ENCODE data around the gene FGF22.

FGF22 gene

GRCh38 chr19:640161-640558 lies 481 bp downstream of the FGF22 start:
- Mint-ChIP-seq H3K27me3 (no peaks in the 10 kb centered on the region), H3K27ac (no peak overlapping the region), H3K4me3 (no peak overlapping the region), H3K4me1 (ENCODE audit: low read depth) (peaks cover 9% of the 10 kb centered on the region), H3K36me3 (ENCODE audit: low read depth) (peaks cover 17% of the 10 kb centered on the region), H3K9me3 (no peaks in the 10 kb centered on the region)
- no peak for DNase-seq

GRCh38 chr19:640606-641189 lies 1.0 kb downstream of the FGF22 start:
- no peaks in the 10 kb centered on the region for H3K9me3 Mint-ChIP-seq
- DNase-seq: no peak
- H3K27ac Mint-ChIP-seq: no peak overlapping the region
- peaks cover 9% of the 10 kb centered on the region for H3K4me1 Mint-ChIP-seq (ENCODE audit: low read depth)
- no peak overlapping the region for H3K4me3 Mint-ChIP-seq
- H3K27me3 Mint-ChIP-seq: no peaks in the 10 kb centered on the region
- peaks cover 21% of the 10 kb centered on the region for H3K36me3 Mint-ChIP-seq (ENCODE audit: low read depth)

GRCh38 chr19:641702-642101 lies 2.0 kb downstream of the FGF22 start:
- Mint-ChIP-seq H3K27me3 (no peaks in the 10 kb centered on the region), H3K36me3 (ENCODE audit: low read depth) (peaks cover 29% of the 10 kb centered on the region), H3K4me3 (no peak overlapping the region), H3K4me1 (ENCODE audit: low read depth) (peaks cover 9% of the 10 kb centered on the region), H3K9me3 (no peaks in the 10 kb centered on the region), H3K27ac (no peak overlapping the region)
- no peak for DNase-seq

GRCh38 chr19:642767-643727 lies 3.4 kb downstream of the FGF22 start:
- DNase-seq: no peak
- H3K27me3 Mint-ChIP-seq: no peaks in the 10 kb centered on the region
- H3K27ac Mint-ChIP-seq: peak overlapping the region; percentile 44
- H3K4me3 Mint-ChIP-seq: no peak overlapping the region
- no peaks in the 10 kb centered on the region for H3K9me3 Mint-ChIP-seq
- peaks cover 38% of the 10 kb centered on the region for H3K36me3 Mint-ChIP-seq (ENCODE audit: low read depth)
- H3K4me1 Mint-ChIP-seq (ENCODE audit: low read depth): peaks cover 6% of the 10 kb centered on the region

GRCh38 chr19:643736-644135 lies 4.1 kb downstream of the FGF22 start:
- DNase-seq: no peak
- Mint-ChIP-seq H3K27me3 (no peaks in the 10 kb centered on the region), H3K36me3 (ENCODE audit: low read depth) (peaks cover 42% of the 10 kb centered on the region), H3K4me1 (ENCODE audit: low read depth) (peaks cover 6% of the 10 kb centered on the region), H3K27ac (no peak overlapping the region), H3K9me3 (no peaks in the 10 kb centered on the region), H3K4me3 (no peak overlapping the region)

GRCh38 chr19:644363-644762 lies 4.7 kb downstream of the FGF22 start:
- Mint-ChIP-seq H3K36me3 (ENCODE audit: low read depth) (peaks cover 47% of the 10 kb centered on the region), H3K27ac (no peak overlapping the region), H3K4me3 (no peak overlapping the region), H3K27me3 (no peaks in the 10 kb centered on the region), H3K4me1 (ENCODE audit: low read depth) (peaks cover 1% of the 10 kb centered on the region), H3K9me3 (no peaks in the 10 kb centered on the region)
- no peak for DNase-seq

- Mint-ChIP-seq H3K36me3 (ENCODE audit: low read depth) (peaks cover 49% of the 10 kb centered on the region), H3K9me3 (no peaks in the 10 kb centered on the region), H3K4me1 (ENCODE audit: low read depth) (no peaks in the 10 kb centered on the region), H3K27me3 (no peaks in the 10 kb centered on the region), H3K27ac (no peak overlapping the region), H3K4me3 (no peak overlapping the region)
- no peak for DNase-seq
These were observed 5.1 kb downstream of the FGF22 start for GRCh38 chr19:644789-645188.

- DNase-seq: no peak
- no peaks in the 10 kb centered on the region for H3K27me3 Mint-ChIP-seq
- no peaks in the 10 kb centered on the region for H3K9me3 Mint-ChIP-seq
- peak overlapping the region; percentile 37 for H3K27ac Mint-ChIP-seq
- peaks cover 2% of the 10 kb centered on the region for H3K4me1 Mint-ChIP-seq (ENCODE audit: low read depth)
- H3K4me3 Mint-ChIP-seq: no peak overlapping the region
- peaks cover 56% of the 10 kb centered on the region for H3K36me3 Mint-ChIP-seq (ENCODE audit: low read depth)
These were observed 6.5 kb downstream of the FGF22 start for GRCh38 chr19:645912-646778.

GRCh38 chr19:646779-647565 lies 7.3 kb downstream of the FGF22 start:
- DNase-seq: no peak
- H3K9me3 Mint-ChIP-seq: no peaks in the 10 kb centered on the region
- peaks cover 57% of the 10 kb centered on the region for H3K36me3 Mint-ChIP-seq (ENCODE audit: low read depth)
- H3K4me1 Mint-ChIP-seq (ENCODE audit: low read depth): peaks cover 2% of the 10 kb centered on the region
- no peaks in the 10 kb centered on the region for H3K27me3 Mint-ChIP-seq
- H3K4me3 Mint-ChIP-seq: no peak overlapping the region
- H3K27ac Mint-ChIP-seq: no peak overlapping the region

GRCh38 chr19:647566-648284 lies 8.0 kb downstream of the FGF22 start:
- Mint-ChIP-seq H3K36me3 (ENCODE audit: low read depth) (peaks cover 60% of the 10 kb centered on the region), H3K27ac (no peak overlapping the region), H3K27me3 (no peaks in the 10 kb centered on the region), H3K9me3 (no peaks in the 10 kb centered on the region), H3K4me3 (no peak overlapping the region), H3K4me1 (ENCODE audit: low read depth) (peaks cover 2% of the 10 kb centered on the region)
- DNase-seq: no peak

- no peak overlapping the region for H3K4me3 Mint-ChIP-seq
- no peaks in the 10 kb centered on the region for H3K9me3 Mint-ChIP-seq
- no peak overlapping the region for H3K27ac Mint-ChIP-seq
- DNase-seq: no peak
- peaks cover 4% of the 10 kb centered on the region for H3K4me1 Mint-ChIP-seq (ENCODE audit: low read depth)
- peaks cover 62% of the 10 kb centered on the region for H3K36me3 Mint-ChIP-seq (ENCODE audit: low read depth)
- no peaks in the 10 kb centered on the region for H3K27me3 Mint-ChIP-seq
These were observed 8.6 kb downstream of the FGF22 start for GRCh38 chr19:648305-648704.

- no peak overlapping the region for H3K27ac Mint-ChIP-seq
- H3K4me3 Mint-ChIP-seq: no peak overlapping the region
These were observed 9.5 kb downstream of the FGF22 start for GRCh38 chr19:648904-649801.

GRCh38 chr19:650121-650520 lies 10.4 kb downstream of the FGF22 start:
- H3K4me1 Mint-ChIP-seq (ENCODE audit: low read depth): peaks cover 12% of the 10 kb centered on the region
- H3K36me3 Mint-ChIP-seq (ENCODE audit: low read depth): peaks cover 66% of the 10 kb centered on the region
- H3K9me3 Mint-ChIP-seq: no peaks in the 10 kb centered on the region
- no peaks in the 10 kb centered on the region for H3K27me3 Mint-ChIP-seq
- no peak overlapping the region for H3K27ac Mint-ChIP-seq
- DNase-seq: no peak
- no peak overlapping the region for H3K4me3 Mint-ChIP-seq

More at GRCh38 chr19:648904-649801, 9.5 kb downstream of the FGF22 start:
- peaks cover 67% of the 10 kb centered on the region for H3K36me3 Mint-ChIP-seq (ENCODE audit: low read depth)
- DNase-seq: no peak
- no peaks in the 10 kb centered on the region for H3K9me3 Mint-ChIP-seq
- peaks cover 7% of the 10 kb centered on the region for H3K4me1 Mint-ChIP-seq (ENCODE audit: low read depth)
- H3K27me3 Mint-ChIP-seq: no peaks in the 10 kb centered on the region
